Endothelial cell of umbilical vein (primary cell): Measurements from ENCODE around the gene EIF4A3.

ENCODE experiments used
- EZH2 ChIP-seq: IDR thresholded peaks from 2 replicates; pipeline ENCODE4 v1.6.1; 2012; ENCODE audit warnings: borderline replicate concordance, low read depth, mild to moderate bottlenecking, moderate library complexity, low read length, inconsistent platforms; ENCODE audit not compliant: severe bottlenecking
- MYC ChIP-seq: IDR thresholded peaks from one replicate; pipeline ENCODE4 v1.6.1; 2011; ENCODE audit warnings: mild to moderate bottlenecking, low read depth, low read length
- TF ChIP-seq, protein P1 (sequence below), 2 donors: IDR thresholded peaks; 1 replicate in 1 of 2; 2 replicates in 1 of 2; pipeline ENCODE4 v1.5.1; 2011; ENCODE audit warnings: low read length in 2 of 2, mild to moderate bottlenecking in 2 of 2, moderate library complexity in 2 of 2, control low read depth in 1 of 2, inconsistent platforms in 1 of 2, low read depth in 1 of 2; ENCODE audit not compliant: insufficient read depth in 1 of 2; ENCODE audit errors: extremely low read depth in 1 of 2

DNA sequence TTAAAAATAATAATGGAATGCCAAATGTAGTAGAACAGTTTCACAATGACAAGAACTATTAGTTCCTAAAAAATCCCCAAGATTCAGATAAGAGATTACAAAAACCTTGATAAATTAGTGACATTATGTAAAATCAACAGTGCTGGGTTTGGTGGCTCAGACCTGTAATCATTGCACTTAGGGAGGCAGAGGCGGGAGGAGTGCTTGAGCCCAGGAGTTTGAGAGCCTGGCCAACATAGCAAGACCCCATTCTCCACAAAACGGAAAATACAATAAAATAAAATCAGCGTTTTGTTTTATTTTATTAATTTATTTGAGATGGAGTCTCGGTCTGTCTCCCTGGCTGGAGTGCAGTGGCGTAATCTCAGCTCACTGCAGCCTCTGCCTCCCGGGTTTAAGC, 27.0 kb upstream of the EIF4A3 start:
- TF ChIP-seq EZH2 (no peak), MYC (no peak)
- TF ChIP-seq, protein P1, sequence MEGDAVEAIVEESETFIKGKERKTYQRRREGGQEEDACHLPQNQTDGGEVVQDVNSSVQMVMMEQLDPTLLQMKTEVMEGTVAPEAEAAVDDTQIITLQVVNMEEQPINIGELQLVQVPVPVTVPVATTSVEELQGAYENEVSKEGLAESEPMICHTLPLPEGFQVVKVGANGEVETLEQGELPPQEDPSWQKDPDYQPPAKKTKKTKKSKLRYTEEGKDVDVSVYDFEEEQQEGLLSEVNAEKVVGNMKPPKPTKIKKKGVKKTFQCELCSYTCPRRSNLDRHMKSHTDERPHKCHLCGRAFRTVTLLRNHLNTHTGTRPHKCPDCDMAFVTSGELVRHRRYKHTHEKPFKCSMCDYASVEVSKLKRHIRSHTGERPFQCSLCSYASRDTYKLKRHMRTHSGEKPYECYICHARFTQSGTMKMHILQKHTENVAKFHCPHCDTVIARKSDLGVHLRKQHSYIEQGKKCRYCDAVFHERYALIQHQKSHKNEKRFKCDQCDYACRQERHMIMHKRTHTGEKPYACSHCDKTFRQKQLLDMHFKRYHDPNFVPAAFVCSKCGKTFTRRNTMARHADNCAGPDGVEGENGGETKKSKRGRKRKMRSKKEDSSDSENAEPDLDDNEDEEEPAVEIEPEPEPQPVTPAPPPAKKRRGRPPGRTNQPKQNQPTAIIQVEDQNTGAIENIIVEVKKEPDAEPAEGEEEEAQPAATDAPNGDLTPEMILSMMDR (IDR thresholded peaks at IDR 0.05; ENCODE audit: extremely low read depth in 1 of 2, insufficient read depth in 1 of 2, low read depth in 1 of 2, low read length in 2 of 2): no peak
